Parathyroid adenoma (tissue), 2 donors: ENCODE data around the gene CHTOP.

Experiments used
- H2AFZ ChIP-seq: fragments of 300-600 bp; sonication (generic); one replicate; pipeline ENCODE4 v1.7.0; 2017; ENCODE audit warnings: antibody characterized with exemption, mild to moderate bottlenecking
- H3K27ac ChIP-seq: fragments of 300-600 bp; sonication (generic); one replicate; pipeline ENCODE4 v1.7.0; 2017
- H3K27me3 ChIP-seq: fragments of 300-600 bp; sonication (generic); one replicate; pipeline ENCODE4 v1.7.0; 2017; ENCODE audit warnings: low read length; ENCODE audit not compliant: control insufficient read depth, insufficient read depth
- H3K36me3 ChIP-seq: fragments of 300-600 bp; sonication (generic); one replicate; pipeline ENCODE4 v1.7.0; 2017; ENCODE audit warnings: low read length; ENCODE audit not compliant: control insufficient read depth, insufficient read depth
- H3K4me1 ChIP-seq: fragments of 300-600 bp; sonication (generic); one replicate; pipeline ENCODE4 v1.7.0; 2017; ENCODE audit warnings: control low read depth
- H3K4me2 ChIP-seq: fragments of 300-600 bp; sonication (generic); one replicate; pipeline ENCODE4 v1.7.0; 2017; ENCODE audit warnings: low read length
- H3K4me3 ChIP-seq: fragments of 300-600 bp; sonication (generic); one replicate; pipeline ENCODE4 v1.7.0; 2017; ENCODE audit warnings: low read depth, low read length
- H3K79me2 ChIP-seq: fragments of 300-600 bp; sonication (generic); one replicate; pipeline ENCODE4 v1.7.0; 2017; ENCODE audit warnings: control low read depth
- H3K9ac ChIP-seq: fragments of 300-600 bp; sonication (generic); one replicate; pipeline ENCODE4 v1.7.0; 2017; ENCODE audit warnings: mild to moderate bottlenecking
- H3K9me3 ChIP-seq: fragments of 300-600 bp; sonication (generic); one replicate; pipeline ENCODE4 v1.7.0; 2017; ENCODE audit warnings: low read length; ENCODE audit not compliant: control insufficient read depth
- CTCF ChIP-seq: fragments of 300-600 bp; sonication (generic); IDR thresholded peaks from one replicate; pipeline ENCODE4 v1.7.0; 2017; ENCODE audit warnings: antibody characterized with exemption, mild to moderate bottlenecking
- donor health status: primary hyperparathyroidism.

The CHTOP gene

GRCh38 chr1:153677718-153678518, 44.1 kb downstream of the CHTOP start:
- Histone ChIP-seq H3K27me3 (no peaks in the 10 kb centered on the region), H3K27ac (no peak overlapping the region), H3K9ac (no peak overlapping the region), H2AFZ (peak overlapping the region; percentile 64), H3K36me3 (no peaks in the 10 kb centered on the region), H3K79me2 (no peaks in the 10 kb centered on the region), H3K9me3 (no peaks in the 10 kb centered on the region), H3K4me1 (no peaks in the 10 kb centered on the region), H3K4me3 (peak overlapping the region; percentile 52), H3K4me2 (peak overlapping the region; percentile 81)
- peak; percentile 69 for TF ChIP-seq CTCF

DNA sequence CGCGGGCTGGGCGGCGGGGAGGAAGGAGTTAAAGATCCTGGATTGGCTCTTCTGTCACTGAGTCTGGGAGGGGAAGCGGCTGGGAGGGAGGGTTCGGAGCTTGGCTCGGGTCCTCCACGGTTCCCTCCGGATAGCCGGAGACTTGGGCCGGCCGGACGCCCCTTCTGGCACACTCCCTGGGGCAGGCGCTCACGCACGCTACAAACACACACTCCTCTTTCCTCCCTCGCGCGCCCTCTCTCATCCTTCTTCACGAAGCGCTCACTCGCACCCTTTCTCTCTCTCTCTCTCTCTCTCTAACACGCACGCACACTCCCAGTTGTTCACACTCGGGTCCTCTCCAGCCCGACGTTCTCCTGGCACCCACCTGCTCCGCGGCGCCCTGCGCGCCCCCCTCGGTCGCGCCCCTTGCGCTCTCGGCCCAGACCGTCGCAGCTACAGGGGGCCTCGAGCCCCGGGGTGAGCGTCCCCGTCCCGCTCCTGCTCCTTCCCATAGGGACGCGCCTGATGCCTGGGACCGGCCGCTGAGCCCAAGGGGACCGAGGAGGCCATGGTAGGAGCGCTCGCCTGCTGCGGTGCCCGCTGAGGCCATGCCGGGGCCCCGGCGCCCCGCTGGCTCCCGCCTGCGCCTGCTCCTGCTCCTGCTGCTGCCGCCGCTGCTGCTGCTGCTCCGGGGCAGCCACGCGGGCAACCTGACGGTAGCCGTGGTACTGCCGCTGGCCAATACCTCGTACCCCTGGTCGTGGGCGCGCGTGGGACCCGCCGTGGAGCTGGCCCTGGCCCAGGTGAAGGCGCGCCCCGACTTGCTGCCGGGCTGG, 44.9 kb downstream of the CHTOP start, which contains the start of gene NPR1:
Gene NPR1, plus strand, starts transcription at position 170 of the 818 bp plus-strand sequence. Its CDS starts 421 bp downstream, at position 591.
- Histone ChIP-seq H3K4me2 (peak within 1 kb of the TSS; percentile 81), H3K36me3 (no peaks in the 10 kb centered on the region), H3K9me3 (no peaks in the 10 kb centered on the region), H2AFZ (peak within 1 kb of the TSS; percentile 64), H3K27me3 (no peaks in the 10 kb centered on the region), H3K4me3 (peak within 1 kb of the TSS; percentile 52), H3K9ac (no peak within 1 kb of the TSS), H3K4me1 (no peaks in the 10 kb centered on the region), H3K79me2 (no peaks in the 10 kb centered on the region), H3K27ac (no peak within 1 kb of the TSS)
- no peak for TF ChIP-seq CTCF

GRCh38 chr1:153679337-153680119, 45.7 kb downstream of the CHTOP start:
- Histone ChIP-seq H3K79me2 (no peaks in the 10 kb centered on the region), H3K4me2 (peak overlapping the region; percentile 81), H3K27ac (no peak overlapping the region), H3K4me1 (no peaks in the 10 kb centered on the region), H3K9me3 (no peaks in the 10 kb centered on the region), H3K36me3 (no peaks in the 10 kb centered on the region), H3K9ac (no peak overlapping the region), H2AFZ (peak overlapping the region; percentile 64), H3K4me3 (peak overlapping the region; percentile 52), H3K27me3 (no peaks in the 10 kb centered on the region)
- TF ChIP-seq CTCF, result no peak

DNA sequence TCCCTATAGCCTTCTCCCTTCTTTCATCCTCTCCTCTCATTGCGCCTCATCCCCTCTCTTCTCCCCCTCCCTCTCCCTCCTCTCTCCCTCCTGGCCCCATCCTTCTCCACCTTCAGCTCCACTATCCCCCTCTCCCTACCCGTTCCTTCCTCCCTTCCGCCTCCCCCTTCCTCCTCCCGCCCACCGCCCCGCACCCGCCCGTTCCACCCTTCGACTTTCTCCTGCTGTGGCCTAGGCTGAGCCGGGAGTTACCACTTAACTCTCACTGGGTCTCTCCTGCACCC, 46.2 kb downstream of the CHTOP start:
- no peaks in the 10 kb centered on the region for H3K9me3 ChIP-seq
- no peaks in the 10 kb centered on the region for H3K4me1 ChIP-seq
- no peak overlapping the region for H3K27ac ChIP-seq
- no peaks in the 10 kb centered on the region for H3K27me3 ChIP-seq
- no peak for TF ChIP-seq CTCF
- H3K4me2 ChIP-seq, result no peak overlapping the region
- H3K79me2 ChIP-seq, result no peaks in the 10 kb centered on the region
- H2AFZ ChIP-seq, result no peak overlapping the region
- no peak overlapping the region for H3K9ac ChIP-seq
- H3K36me3 ChIP-seq, result no peaks in the 10 kb centered on the region
- H3K4me3 ChIP-seq, result no peak overlapping the region
